Chondrocyte (in vitro differentiated cells): ENCODE data around the gene ZPBP. TPM values are rescaled to one million over a fixed set of nuclear protein-coding genes. Genes with fewer than 3 reads are reported as not detected.

Experiments used
- DNase-seq: peaks from one replicate; pipeline ENCODE4 v3.0.0; 2021; ENCODE audit warnings: mixed read lengths, low spot score
- H3K27ac Mint-ChIP-seq: one replicate; pipeline ENCODE4 v1.8.0; 2021; ENCODE audit warnings: mild to moderate bottlenecking, moderate library complexity, mixed read lengths; ENCODE audit not compliant: unreplicated experiment
- H3K27me3 Mint-ChIP-seq: 2 replicates; pipeline ENCODE4 v1.8.0; 2021; ENCODE audit warnings: low read depth, mixed read lengths
- H3K36me3 Mint-ChIP-seq: 2 replicates; pipeline ENCODE4 v1.8.0; 2021; ENCODE audit warnings: low read depth, mixed read lengths
- H3K4me1 Mint-ChIP-seq: 2 replicates; pipeline ENCODE4 v1.8.0; 2021; ENCODE audit warnings: low read depth, mild to moderate bottlenecking, mixed read lengths
- H3K4me3 Mint-ChIP-seq: one replicate; pipeline ENCODE4 v1.8.0; 2021; ENCODE audit warnings: mild to moderate bottlenecking, moderate library complexity, mixed read lengths; ENCODE audit not compliant: unreplicated experiment
- H3K9me3 Mint-ChIP-seq: 2 replicates; pipeline ENCODE4 v1.8.0; 2021; ENCODE audit warnings: low read depth, mixed read lengths
- total RNA-seq: library from RNA; stranded (reverse); gene quantifications from 3 replicates; pipeline ENCODE4 v1.2.1, GENCODE V29; 2021
- TF ChIP-seq, protein P1 (sequence below): fragments of 200-600 bp; sonication (generic); IDR thresholded peaks from 2 replicates; pipeline ENCODE4 v1.5.0; 2021; ENCODE audit warnings: antibody characterized with exemption, mild to moderate bottlenecking, moderate library complexity

ZPBP gene
- total RNA-seq, 1 donor from 2014 or later = not detected

DNA sequence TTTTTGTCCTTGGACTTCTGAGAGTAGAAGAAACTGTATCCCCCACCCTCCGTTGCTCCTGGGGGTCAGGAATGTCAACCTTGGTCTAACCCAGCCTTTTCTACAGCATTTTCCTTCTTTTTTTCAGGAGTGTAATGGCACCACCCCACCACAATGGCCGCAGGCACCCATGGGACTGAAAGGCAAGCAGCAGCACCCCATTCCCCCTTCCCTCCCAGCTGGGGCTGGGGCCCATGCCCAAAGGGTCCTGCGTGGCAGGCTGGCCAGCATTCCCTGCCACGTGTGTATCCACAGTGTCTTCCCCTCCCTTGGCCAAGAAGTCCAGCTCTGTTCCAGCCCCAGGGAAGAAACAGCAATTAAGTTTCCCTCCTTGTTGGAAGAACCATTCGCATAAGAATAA, 106.9 kb downstream of the ZPBP start:
- no peaks in the 10 kb centered on the region for H3K4me1 Mint-ChIP-seq
- TF ChIP-seq, protein P1, sequence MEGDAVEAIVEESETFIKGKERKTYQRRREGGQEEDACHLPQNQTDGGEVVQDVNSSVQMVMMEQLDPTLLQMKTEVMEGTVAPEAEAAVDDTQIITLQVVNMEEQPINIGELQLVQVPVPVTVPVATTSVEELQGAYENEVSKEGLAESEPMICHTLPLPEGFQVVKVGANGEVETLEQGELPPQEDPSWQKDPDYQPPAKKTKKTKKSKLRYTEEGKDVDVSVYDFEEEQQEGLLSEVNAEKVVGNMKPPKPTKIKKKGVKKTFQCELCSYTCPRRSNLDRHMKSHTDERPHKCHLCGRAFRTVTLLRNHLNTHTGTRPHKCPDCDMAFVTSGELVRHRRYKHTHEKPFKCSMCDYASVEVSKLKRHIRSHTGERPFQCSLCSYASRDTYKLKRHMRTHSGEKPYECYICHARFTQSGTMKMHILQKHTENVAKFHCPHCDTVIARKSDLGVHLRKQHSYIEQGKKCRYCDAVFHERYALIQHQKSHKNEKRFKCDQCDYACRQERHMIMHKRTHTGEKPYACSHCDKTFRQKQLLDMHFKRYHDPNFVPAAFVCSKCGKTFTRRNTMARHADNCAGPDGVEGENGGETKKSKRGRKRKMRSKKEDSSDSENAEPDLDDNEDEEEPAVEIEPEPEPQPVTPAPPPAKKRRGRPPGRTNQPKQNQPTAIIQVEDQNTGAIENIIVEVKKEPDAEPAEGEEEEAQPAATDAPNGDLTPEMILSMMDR = no peak
- DNase-seq = no peak
- no peak overlapping the region for H3K4me3 Mint-ChIP-seq
- no peaks in the 10 kb centered on the region for H3K36me3 Mint-ChIP-seq
- H3K27me3 Mint-ChIP-seq = no peaks in the 10 kb centered on the region
- H3K9me3 Mint-ChIP-seq = peaks cover 15% of the 10 kb centered on the region
- no peak overlapping the region for H3K27ac Mint-ChIP-seq

DNA sequence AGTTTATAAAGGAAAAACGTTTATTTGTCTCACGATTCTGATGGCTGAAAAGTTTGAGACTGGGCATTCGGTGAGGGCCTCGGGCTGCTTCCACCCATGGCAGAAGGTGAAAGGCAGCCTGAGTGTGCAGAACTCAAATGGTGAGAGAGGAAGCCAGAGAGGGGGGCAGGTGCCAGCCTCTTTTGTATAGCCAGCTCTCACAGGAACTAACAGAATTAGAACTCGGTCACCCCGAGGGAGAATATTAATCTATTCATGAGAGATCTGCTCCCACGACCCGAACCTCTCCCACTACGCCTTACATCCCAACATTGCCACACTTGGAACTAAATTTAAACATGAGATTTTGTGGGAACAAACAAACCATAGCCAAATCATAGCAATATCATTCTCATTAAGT, 112.6 kb downstream of the ZPBP start:
- Mint-ChIP-seq H3K36me3 (no peaks in the 10 kb centered on the region), H3K27me3 (no peaks in the 10 kb centered on the region), H3K27ac (no peak overlapping the region), H3K9me3 (no peaks in the 10 kb centered on the region), H3K4me1 (no peaks in the 10 kb centered on the region), H3K4me3 (no peak overlapping the region)
- DNase-seq = no peak
- TF ChIP-seq, protein P1 = no peak

DNA sequence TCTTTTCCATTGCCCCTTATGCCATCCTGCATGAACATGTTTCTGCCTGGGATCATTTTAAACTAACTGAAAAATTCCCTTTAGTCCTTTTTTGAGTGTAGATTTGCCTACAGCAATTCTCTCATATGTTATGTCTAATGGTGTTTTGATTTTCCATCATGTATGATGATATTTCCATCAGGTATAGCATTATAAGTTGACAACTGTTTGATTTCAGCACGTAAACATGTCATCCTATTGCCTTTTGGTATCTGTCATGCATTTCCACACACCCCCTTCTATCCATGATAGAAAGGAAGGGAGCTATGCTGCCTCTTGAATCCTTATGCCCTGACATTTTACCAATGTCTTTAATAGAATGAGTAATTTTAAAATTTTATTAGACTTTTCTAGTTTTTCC, 116.8 kb downstream of the ZPBP start:
- TF ChIP-seq, protein P1 = no peak
- no peak overlapping the region for H3K4me3 Mint-ChIP-seq
- H3K4me1 Mint-ChIP-seq = no peaks in the 10 kb centered on the region

DNA sequence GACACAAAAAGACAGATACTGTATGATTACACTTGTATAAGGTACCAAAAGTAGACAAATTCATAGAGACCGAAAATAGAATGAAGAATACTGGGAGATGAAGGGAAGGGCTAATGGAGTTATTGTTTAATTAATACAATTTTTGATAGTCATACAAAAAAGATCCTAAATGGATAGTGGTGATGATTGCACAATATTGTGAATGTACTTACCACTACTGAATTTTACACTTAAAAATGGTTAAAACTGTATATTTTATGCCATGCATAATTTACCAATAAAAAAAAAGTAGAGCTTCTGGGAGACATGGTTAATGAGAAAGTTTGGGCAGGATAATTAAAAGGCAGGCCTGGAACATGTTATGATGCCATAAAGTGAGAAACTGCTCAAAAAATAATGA, 119.0 kb downstream of the ZPBP start:
- H3K27me3 Mint-ChIP-seq = no peaks in the 10 kb centered on the region
- no peaks in the 10 kb centered on the region for H3K36me3 Mint-ChIP-seq
- no peak overlapping the region for H3K27ac Mint-ChIP-seq
- no peaks in the 10 kb centered on the region for H3K4me1 Mint-ChIP-seq
- no peak overlapping the region for H3K4me3 Mint-ChIP-seq
- TF ChIP-seq, protein P1 = no peak
- no peak for DNase-seq
- peaks cover 4% of the 10 kb centered on the region for H3K9me3 Mint-ChIP-seq

More for the DNA sequence above, 116.8 kb downstream of the ZPBP start:
- peaks cover 4% of the 10 kb centered on the region for H3K9me3 Mint-ChIP-seq
- no peak for DNase-seq
- no peak overlapping the region for H3K27ac Mint-ChIP-seq
- no peaks in the 10 kb centered on the region for H3K27me3 Mint-ChIP-seq
- H3K36me3 Mint-ChIP-seq = no peaks in the 10 kb centered on the region

DNA sequence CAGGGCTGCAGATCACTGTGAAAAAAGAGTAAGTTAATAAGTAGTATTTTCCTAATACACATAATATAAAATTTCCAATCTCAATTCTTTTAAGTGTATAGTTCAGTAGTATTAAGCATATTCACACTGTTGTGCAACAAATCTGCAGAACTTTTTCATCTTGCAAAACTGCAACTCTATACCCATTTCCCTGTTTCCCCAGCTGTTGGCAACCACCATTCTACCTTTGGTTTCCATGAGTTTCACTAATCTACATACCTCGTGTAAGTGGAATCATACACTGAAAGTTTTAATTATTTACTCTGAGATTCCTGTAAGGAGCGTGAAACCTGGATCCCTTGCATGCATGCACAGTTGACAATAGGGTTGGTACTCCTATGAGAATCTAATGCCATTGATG, 155.4 kb downstream of the ZPBP start:
- H3K9me3 Mint-ChIP-seq = peaks cover 19% of the 10 kb centered on the region
- no peaks in the 10 kb centered on the region for H3K4me1 Mint-ChIP-seq

More for the DNA sequence above, 155.4 kb downstream of the ZPBP start:
- Mint-ChIP-seq H3K4me3 (no peak overlapping the region), H3K27me3 (no peaks in the 10 kb centered on the region), H3K36me3 (no peaks in the 10 kb centered on the region), H3K27ac (no peak overlapping the region)
- TF ChIP-seq, protein P1 = no peak
- DNase-seq = no peak
